ENCODE measurements around the gene TBC1D22A.

Gene TBC1D22A

DNA sequence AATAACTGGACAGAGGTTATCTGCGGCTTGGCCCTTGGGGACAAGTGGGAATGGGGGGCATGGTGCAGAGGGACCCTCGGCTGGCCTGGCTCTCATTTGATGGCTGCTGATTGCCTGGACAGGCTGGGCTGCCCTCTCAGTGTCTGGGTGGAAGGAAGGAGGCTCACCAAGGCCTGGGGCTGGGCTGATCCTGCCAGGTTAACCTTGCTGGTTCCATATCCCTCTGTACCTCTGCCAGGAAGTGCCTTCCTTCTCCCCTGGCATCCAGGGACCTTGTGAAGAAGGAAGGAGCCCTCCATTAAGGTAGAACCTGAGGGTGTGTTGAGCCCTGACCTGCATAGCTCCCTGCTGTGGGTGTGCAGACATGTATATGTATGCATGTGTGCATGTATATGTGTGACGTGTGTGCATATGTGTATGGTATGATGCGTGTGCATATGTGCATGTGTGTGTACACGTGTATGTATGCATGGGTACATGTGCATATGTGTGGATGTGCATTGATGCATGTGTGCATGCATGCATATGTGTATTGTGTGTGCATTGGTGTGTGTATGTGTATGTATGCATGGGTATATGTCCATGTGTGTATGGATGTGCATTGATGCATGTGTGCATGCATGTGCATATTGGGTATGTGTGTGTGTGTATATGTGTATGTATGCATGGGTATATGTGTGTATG, 433.9 kb downstream of the TBC1D22A start:
- H3K4me1 ChIP-seq (ENCODE audit: control insufficient read depth, insufficient read depth, low read length, poor library complexity, severe bottlenecking), result no peaks in the 10 kb centered on the region
- no peak overlapping the region for H3K27ac ChIP-seq (ENCODE audit: insufficient read depth, low read length, poor library complexity, severe bottlenecking)
- no peak for DNase-seq
- no peaks in the 10 kb centered on the region for H3K36me3 ChIP-seq (ENCODE audit: control insufficient read depth, insufficient read depth, low read length)
- H3K27me3 ChIP-seq (replicated peaks; ENCODE audit: control insufficient read depth, insufficient read depth, low read length, poor library complexity, severe bottlenecking), result no peaks in the 10 kb centered on the region
- H3K4me3 ChIP-seq (ENCODE audit: insufficient read depth, low read depth, low read length, poor library complexity, severe bottlenecking), result no peak overlapping the region
- H3K9me3 ChIP-seq (ENCODE audit: control insufficient read depth, low read length), result no peaks in the 10 kb centered on the region

GRCh38 chr22:47196881-47197772, 434.7 kb downstream of the TBC1D22A start:
- DNase-seq, result no peak
- Histone ChIP-seq H3K36me3 (ENCODE audit: control insufficient read depth, insufficient read depth, low read length) (no peaks in the 10 kb centered on the region), H3K27me3 (replicated peaks; ENCODE audit: control insufficient read depth, insufficient read depth, low read length, poor library complexity, severe bottlenecking) (no peaks in the 10 kb centered on the region), H3K9me3 (ENCODE audit: control insufficient read depth, low read length) (no peaks in the 10 kb centered on the region), H3K4me3 (ENCODE audit: insufficient read depth, low read depth, low read length, poor library complexity, severe bottlenecking) (no peak overlapping the region), H3K27ac (ENCODE audit: insufficient read depth, low read length, poor library complexity, severe bottlenecking) (no peak overlapping the region), H3K4me1 (ENCODE audit: control insufficient read depth, insufficient read depth, low read length, poor library complexity, severe bottlenecking) (no peaks in the 10 kb centered on the region)

- Histone ChIP-seq H3K27ac (ENCODE audit: insufficient read depth, low read length, poor library complexity, severe bottlenecking) (no peak overlapping the region), H3K36me3 (ENCODE audit: control insufficient read depth, insufficient read depth, low read length) (no peaks in the 10 kb centered on the region), H3K4me1 (ENCODE audit: control insufficient read depth, insufficient read depth, low read length, poor library complexity, severe bottlenecking) (no peaks in the 10 kb centered on the region), H3K27me3 (replicated peaks; ENCODE audit: control insufficient read depth, insufficient read depth, low read length, poor library complexity, severe bottlenecking) (no peaks in the 10 kb centered on the region), H3K4me3 (ENCODE audit: insufficient read depth, low read depth, low read length, poor library complexity, severe bottlenecking) (no peak overlapping the region), H3K9me3 (ENCODE audit: control insufficient read depth, low read length) (no peaks in the 10 kb centered on the region)
- DNase-seq, result no peak
Observed at GRCh38 chr22:47197773-47198500, 435.5 kb downstream of the TBC1D22A start.

DNA sequence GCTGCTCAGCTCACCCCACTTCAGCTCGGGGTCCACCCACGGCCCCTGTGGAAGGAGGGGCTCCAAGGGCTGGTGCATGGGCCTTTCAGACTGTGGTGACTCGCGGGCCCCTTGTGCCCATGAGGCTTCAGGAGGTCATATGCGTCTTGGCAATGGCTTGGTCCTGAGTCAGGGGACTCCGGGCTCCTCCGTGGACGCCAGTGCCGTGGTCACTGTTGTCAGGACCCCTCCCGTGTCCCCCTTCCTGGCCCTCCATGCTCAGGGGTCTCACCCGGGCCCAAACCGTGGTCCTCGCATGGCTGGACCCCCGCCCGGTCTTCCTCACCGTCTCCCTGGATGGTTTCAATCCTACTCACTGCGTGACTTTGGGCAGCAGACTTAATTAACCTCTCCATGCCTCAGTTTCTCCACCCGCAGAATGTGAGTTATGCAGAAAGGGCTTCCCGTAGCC, 436.4 kb downstream of the TBC1D22A start:
- Histone ChIP-seq H3K4me1 (ENCODE audit: control insufficient read depth, insufficient read depth, low read length, poor library complexity, severe bottlenecking) (no peaks in the 10 kb centered on the region), H3K36me3 (ENCODE audit: control insufficient read depth, insufficient read depth, low read length) (no peaks in the 10 kb centered on the region), H3K27ac (ENCODE audit: insufficient read depth, low read length, poor library complexity, severe bottlenecking) (no peak overlapping the region), H3K4me3 (ENCODE audit: insufficient read depth, low read depth, low read length, poor library complexity, severe bottlenecking) (no peak overlapping the region), H3K27me3 (replicated peaks; ENCODE audit: control insufficient read depth, insufficient read depth, low read length, poor library complexity, severe bottlenecking) (no peaks in the 10 kb centered on the region), H3K9me3 (ENCODE audit: control insufficient read depth, low read length) (no peaks in the 10 kb centered on the region)
- DNase-seq, result no peak

GRCh38 chr22:47199261-47199978, 437.0 kb downstream of the TBC1D22A start:
- Histone ChIP-seq H3K36me3 (ENCODE audit: control insufficient read depth, insufficient read depth, low read length) (no peaks in the 10 kb centered on the region), H3K9me3 (ENCODE audit: control insufficient read depth, low read length) (no peaks in the 10 kb centered on the region), H3K4me1 (ENCODE audit: control insufficient read depth, insufficient read depth, low read length, poor library complexity, severe bottlenecking) (no peaks in the 10 kb centered on the region), H3K27ac (ENCODE audit: insufficient read depth, low read length, poor library complexity, severe bottlenecking) (no peak overlapping the region), H3K27me3 (replicated peaks; ENCODE audit: control insufficient read depth, insufficient read depth, low read length, poor library complexity, severe bottlenecking) (no peaks in the 10 kb centered on the region), H3K4me3 (ENCODE audit: insufficient read depth, low read depth, low read length, poor library complexity, severe bottlenecking) (no peak overlapping the region)
- DNase-seq, result no peak

DNA sequence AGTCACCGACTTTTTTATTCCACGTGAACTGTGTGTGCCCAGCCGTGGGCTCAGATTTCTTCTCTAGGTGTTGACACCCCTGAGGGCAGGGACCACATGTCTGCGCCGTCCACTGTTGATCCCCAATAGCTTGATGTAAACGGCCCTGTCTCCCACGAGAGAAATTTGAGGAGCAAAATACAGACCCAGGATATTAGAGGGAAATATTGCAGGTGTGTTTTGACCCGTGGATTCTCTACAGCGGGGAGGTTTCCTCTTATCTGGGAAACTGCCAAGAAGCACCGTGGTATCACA, 437.5 kb downstream of the TBC1D22A start:
- H3K27me3 ChIP-seq (replicated peaks; ENCODE audit: control insufficient read depth, insufficient read depth, low read length, poor library complexity, severe bottlenecking), result no peaks in the 10 kb centered on the region
- no peak for DNase-seq
- no peak overlapping the region for H3K4me3 ChIP-seq (ENCODE audit: insufficient read depth, low read depth, low read length, poor library complexity, severe bottlenecking)
- no peak overlapping the region for H3K27ac ChIP-seq (ENCODE audit: insufficient read depth, low read length, poor library complexity, severe bottlenecking)
- H3K9me3 ChIP-seq (ENCODE audit: control insufficient read depth, low read length), result no peaks in the 10 kb centered on the region
- H3K36me3 ChIP-seq (ENCODE audit: control insufficient read depth, insufficient read depth, low read length), result no peaks in the 10 kb centered on the region
- no peaks in the 10 kb centered on the region for H3K4me1 ChIP-seq (ENCODE audit: control insufficient read depth, insufficient read depth, low read length, poor library complexity, severe bottlenecking)

GRCh38 chr22:47200273-47201051, 438.0 kb downstream of the TBC1D22A start:
- Histone ChIP-seq H3K4me1 (ENCODE audit: control insufficient read depth, insufficient read depth, low read length, poor library complexity, severe bottlenecking) (no peaks in the 10 kb centered on the region), H3K36me3 (ENCODE audit: control insufficient read depth, insufficient read depth, low read length) (no peaks in the 10 kb centered on the region), H3K27me3 (replicated peaks; ENCODE audit: control insufficient read depth, insufficient read depth, low read length, poor library complexity, severe bottlenecking) (no peaks in the 10 kb centered on the region), H3K4me3 (ENCODE audit: insufficient read depth, low read depth, low read length, poor library complexity, severe bottlenecking) (no peak overlapping the region), H3K9me3 (ENCODE audit: control insufficient read depth, low read length) (no peaks in the 10 kb centered on the region), H3K27ac (ENCODE audit: insufficient read depth, low read length, poor library complexity, severe bottlenecking) (no peak overlapping the region)
- no peak for DNase-seq

- Histone ChIP-seq H3K36me3 (ENCODE audit: control insufficient read depth, insufficient read depth, low read length) (no peaks in the 10 kb centered on the region), H3K27me3 (replicated peaks; ENCODE audit: control insufficient read depth, insufficient read depth, low read length, poor library complexity, severe bottlenecking) (no peaks in the 10 kb centered on the region), H3K4me1 (ENCODE audit: control insufficient read depth, insufficient read depth, low read length, poor library complexity, severe bottlenecking) (no peaks in the 10 kb centered on the region), H3K4me3 (ENCODE audit: insufficient read depth, low read depth, low read length, poor library complexity, severe bottlenecking) (no peak overlapping the region), H3K27ac (ENCODE audit: insufficient read depth, low read length, poor library complexity, severe bottlenecking) (no peak overlapping the region), H3K9me3 (ENCODE audit: control insufficient read depth, low read length) (no peaks in the 10 kb centered on the region)
- no peak for DNase-seq
Observed at GRCh38 chr22:47201186-47201995, 438.9 kb downstream of the TBC1D22A start.

Measured in effector memory CD4-positive, alpha-beta T cell (primary cell).